ENCODE data around the gene ZNF354C. TPM values are rescaled to one million over a fixed set of nuclear protein-coding genes. Genes with fewer than 3 reads are reported as not detected.

Gene ZNF354C
- total RNA-seq, 1 donor from 2014 or later, result 11.4 TPM

DNA sequence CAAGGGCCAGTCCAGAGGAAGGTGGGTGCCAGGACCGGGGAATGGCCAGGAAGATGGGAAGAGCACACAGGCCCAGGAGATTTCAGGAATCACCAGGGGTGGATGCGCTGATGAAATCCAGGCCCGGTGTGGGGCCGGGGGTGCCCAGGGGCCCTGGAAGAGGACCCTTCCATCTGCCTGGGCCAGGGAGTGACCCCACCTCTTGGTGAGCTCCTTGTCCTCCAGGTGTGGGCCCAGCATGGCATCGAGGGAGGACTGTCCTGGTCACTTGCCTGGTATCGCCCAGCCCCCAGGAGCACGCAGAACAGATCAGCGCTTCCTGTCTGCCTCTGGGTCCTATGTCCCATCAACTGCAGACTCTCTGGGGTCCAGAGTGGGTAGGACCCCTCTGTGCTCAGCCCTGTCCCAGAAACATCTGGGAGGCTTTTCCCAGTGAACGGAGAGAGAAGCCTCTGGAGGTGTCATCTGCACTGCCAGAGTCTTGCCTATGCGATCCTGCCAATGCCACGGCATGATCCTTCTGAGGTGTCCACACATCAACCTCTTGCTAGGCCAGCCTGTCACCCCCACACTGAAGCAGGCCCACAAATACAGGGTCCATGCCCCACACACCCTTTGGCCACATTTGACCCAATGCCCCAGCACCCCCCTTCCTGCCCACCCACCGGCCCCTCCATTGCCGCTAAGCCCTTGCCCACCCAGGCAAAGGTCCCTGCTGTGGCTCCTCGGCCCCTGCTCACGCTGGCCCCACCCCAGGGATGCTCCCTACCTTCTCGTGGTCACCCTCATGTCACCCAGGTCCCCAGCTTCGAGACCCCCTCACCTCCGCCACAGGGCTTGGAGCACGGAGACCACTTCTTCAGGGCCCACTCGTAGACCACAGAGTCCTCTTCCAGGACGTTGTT is 67.2 kb downstream of the ZNF354C start:
- no peak overlapping the region for H3K4me3 Mint-ChIP-seq (ENCODE audit: unreplicated experiment)
- TF ChIP-seq, protein P1, sequence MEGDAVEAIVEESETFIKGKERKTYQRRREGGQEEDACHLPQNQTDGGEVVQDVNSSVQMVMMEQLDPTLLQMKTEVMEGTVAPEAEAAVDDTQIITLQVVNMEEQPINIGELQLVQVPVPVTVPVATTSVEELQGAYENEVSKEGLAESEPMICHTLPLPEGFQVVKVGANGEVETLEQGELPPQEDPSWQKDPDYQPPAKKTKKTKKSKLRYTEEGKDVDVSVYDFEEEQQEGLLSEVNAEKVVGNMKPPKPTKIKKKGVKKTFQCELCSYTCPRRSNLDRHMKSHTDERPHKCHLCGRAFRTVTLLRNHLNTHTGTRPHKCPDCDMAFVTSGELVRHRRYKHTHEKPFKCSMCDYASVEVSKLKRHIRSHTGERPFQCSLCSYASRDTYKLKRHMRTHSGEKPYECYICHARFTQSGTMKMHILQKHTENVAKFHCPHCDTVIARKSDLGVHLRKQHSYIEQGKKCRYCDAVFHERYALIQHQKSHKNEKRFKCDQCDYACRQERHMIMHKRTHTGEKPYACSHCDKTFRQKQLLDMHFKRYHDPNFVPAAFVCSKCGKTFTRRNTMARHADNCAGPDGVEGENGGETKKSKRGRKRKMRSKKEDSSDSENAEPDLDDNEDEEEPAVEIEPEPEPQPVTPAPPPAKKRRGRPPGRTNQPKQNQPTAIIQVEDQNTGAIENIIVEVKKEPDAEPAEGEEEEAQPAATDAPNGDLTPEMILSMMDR (IDR thresholded peaks at IDR 0.05; ENCODE audit: partially characterized antibody, unreplicated experiment), result no peak
- H3K9me3 Mint-ChIP-seq (ENCODE audit: unreplicated experiment), result peaks cover 4% of the 10 kb centered on the region
- H3K36me3 Mint-ChIP-seq (ENCODE audit: unreplicated experiment), result no peaks in the 10 kb centered on the region
- DNase-seq, result no peak
- H3K27me3 Mint-ChIP-seq (ENCODE audit: unreplicated experiment), result peaks cover 4% of the 10 kb centered on the region
- no peak overlapping the region for H3K27ac Mint-ChIP-seq (ENCODE audit: unreplicated experiment)
- H3K4me1 Mint-ChIP-seq (ENCODE audit: low read depth, unreplicated experiment), result no peaks in the 10 kb centered on the region

DNA sequence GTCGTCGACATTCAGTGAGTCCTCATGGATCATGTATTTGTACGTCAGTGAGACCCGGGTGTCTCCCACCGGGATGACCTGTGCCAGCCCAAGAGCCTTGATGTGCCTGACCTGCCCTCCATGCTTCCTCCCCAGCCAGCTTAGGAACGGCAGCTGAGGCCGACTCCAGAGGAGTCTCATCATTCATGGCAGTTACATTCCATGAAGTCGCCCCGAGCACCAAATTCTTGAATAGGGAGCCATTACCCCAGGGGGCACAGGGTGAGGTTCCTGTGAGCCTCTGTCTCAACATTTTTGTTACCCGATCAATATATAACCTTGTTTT is 67.8 kb downstream of the ZNF354C start:
- Mint-ChIP-seq H3K36me3 (ENCODE audit: unreplicated experiment) (peaks cover 4% of the 10 kb centered on the region), H3K4me1 (ENCODE audit: low read depth, unreplicated experiment) (peaks cover 2% of the 10 kb centered on the region), H3K27me3 (ENCODE audit: unreplicated experiment) (peaks cover 7% of the 10 kb centered on the region), H3K27ac (ENCODE audit: unreplicated experiment) (no peak overlapping the region), H3K4me3 (ENCODE audit: unreplicated experiment) (no peak overlapping the region), H3K9me3 (ENCODE audit: unreplicated experiment) (peaks cover 4% of the 10 kb centered on the region)
- DNase-seq, result no peak
- TF ChIP-seq, protein P1 (IDR thresholded peaks at IDR 0.05; ENCODE audit: partially characterized antibody, unreplicated experiment), result no peak

DNA sequence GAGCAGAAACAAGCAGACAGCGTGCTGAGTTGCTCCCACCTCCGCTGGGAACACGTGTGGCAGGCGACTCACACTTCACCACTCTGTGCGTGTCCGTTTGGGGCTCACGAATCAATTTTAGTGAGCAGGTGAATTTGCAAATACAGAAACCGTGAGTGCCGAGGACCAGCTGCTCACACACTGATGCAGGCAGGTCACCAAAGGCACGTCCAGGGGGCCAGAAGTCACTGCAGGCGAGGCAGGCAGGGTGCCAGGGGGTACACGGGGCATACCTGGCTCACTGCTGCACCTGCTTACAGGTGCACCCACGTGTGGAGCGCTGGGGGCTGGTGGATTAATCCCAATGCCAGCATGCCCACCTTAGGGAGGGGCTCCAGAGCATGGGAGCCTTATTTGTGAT is 68.8 kb downstream of the ZNF354C start:
- peaks cover 4% of the 10 kb centered on the region for H3K36me3 Mint-ChIP-seq (ENCODE audit: unreplicated experiment)
- peaks cover 2% of the 10 kb centered on the region for H3K4me1 Mint-ChIP-seq (ENCODE audit: low read depth, unreplicated experiment)
- H3K4me3 Mint-ChIP-seq (ENCODE audit: unreplicated experiment), result no peak overlapping the region
- H3K27me3 Mint-ChIP-seq (ENCODE audit: unreplicated experiment), result peaks cover 7% of the 10 kb centered on the region
- TF ChIP-seq, protein P1 (IDR thresholded peaks at IDR 0.05; ENCODE audit: partially characterized antibody, unreplicated experiment), result no peak
- peaks cover 4% of the 10 kb centered on the region for H3K9me3 Mint-ChIP-seq (ENCODE audit: unreplicated experiment)
- no peak overlapping the region for H3K27ac Mint-ChIP-seq (ENCODE audit: unreplicated experiment)
- no peak for DNase-seq

DNA sequence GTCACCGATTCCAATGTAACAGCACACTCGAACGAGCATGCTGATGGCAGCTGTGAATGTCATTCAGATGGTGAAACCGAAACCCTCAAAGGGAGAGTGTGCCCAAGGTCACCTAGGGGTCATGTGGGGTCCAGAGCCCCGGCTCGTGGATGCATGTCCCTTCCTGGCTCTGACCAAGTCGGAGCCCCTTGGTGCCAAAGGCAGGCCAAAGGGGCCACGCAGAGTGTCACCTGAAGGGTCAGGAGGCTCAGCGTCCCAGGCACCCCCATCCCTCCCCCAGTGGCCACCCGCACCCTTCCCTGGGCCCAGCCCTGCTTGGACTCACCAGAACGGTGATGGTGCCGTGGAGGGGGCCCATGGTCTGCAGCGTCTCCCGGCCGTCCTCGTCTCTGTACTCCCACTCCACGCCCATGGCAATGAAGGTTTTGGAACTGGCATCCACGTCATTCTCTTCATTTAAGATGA is 69.5 kb downstream of the ZNF354C start:
- H3K36me3 Mint-ChIP-seq (ENCODE audit: unreplicated experiment), result peaks cover 4% of the 10 kb centered on the region
- H3K27me3 Mint-ChIP-seq (ENCODE audit: unreplicated experiment), result peaks cover 7% of the 10 kb centered on the region
- DNase-seq, result no peak
- peaks cover 6% of the 10 kb centered on the region for H3K9me3 Mint-ChIP-seq (ENCODE audit: unreplicated experiment)
- TF ChIP-seq, protein P1 (IDR thresholded peaks at IDR 0.05; ENCODE audit: partially characterized antibody, unreplicated experiment), result no peak
- H3K4me3 Mint-ChIP-seq (ENCODE audit: unreplicated experiment), result no peak overlapping the region
- peaks cover 2% of the 10 kb centered on the region for H3K4me1 Mint-ChIP-seq (ENCODE audit: low read depth, unreplicated experiment)
- no peak overlapping the region for H3K27ac Mint-ChIP-seq (ENCODE audit: unreplicated experiment)

DNA sequence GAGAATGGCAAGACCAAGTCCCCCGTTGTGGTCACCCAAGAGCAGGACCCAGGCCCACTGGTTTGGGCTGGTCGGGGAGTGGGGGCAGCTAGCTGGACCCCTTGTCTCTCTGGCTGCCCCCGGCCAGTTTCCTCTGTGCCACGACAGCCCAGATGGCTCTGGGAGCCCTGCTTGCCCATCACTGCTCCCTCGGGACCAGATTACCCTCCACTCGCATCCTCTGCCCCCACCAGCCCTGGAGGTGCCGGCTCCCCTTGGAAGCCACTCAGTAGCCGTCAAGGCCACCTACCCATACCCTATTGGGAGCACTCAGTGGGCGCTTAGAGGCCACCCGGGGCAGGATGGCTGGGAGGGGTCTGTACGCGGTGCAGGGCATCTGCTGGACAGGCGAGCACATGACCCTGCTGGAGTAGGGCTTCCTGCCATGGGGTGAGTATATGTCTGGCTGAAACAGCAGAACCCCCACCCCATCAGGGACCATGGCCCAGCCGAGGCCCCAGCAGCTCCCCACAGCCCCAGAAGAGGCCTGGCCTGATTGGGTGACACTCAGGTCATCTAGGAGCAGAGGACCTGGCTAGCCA is 70.0 kb downstream of the ZNF354C start:
- TF ChIP-seq, protein P1 (IDR thresholded peaks at IDR 0.05; ENCODE audit: partially characterized antibody, unreplicated experiment), result no peak
- H3K4me1 Mint-ChIP-seq (ENCODE audit: low read depth, unreplicated experiment), result peaks cover 2% of the 10 kb centered on the region
- peaks cover 7% of the 10 kb centered on the region for H3K27me3 Mint-ChIP-seq (ENCODE audit: unreplicated experiment)
- H3K9me3 Mint-ChIP-seq (ENCODE audit: unreplicated experiment), result peaks cover 6% of the 10 kb centered on the region
- no peak for DNase-seq
- H3K4me3 Mint-ChIP-seq (ENCODE audit: unreplicated experiment), result no peak overlapping the region
- peaks cover 4% of the 10 kb centered on the region for H3K36me3 Mint-ChIP-seq (ENCODE audit: unreplicated experiment)
- no peak overlapping the region for H3K27ac Mint-ChIP-seq (ENCODE audit: unreplicated experiment)
